Caco-2 (cell line): ENCODE data around the gene RAB3C. TPM values are rescaled to one million over a fixed set of nuclear protein-coding genes. Genes with fewer than 3 reads are reported as not detected.

ENCODE experiments used
- BruUV-seq: library from RNA; stranded (reverse); fragments of 400-500 nt; replicated peaks from 2 replicates; lab custom pipeline; 2021; lab: Mats Ljungman, UMichigan
- CTCF ChIA-PET: fragments of 300-600 bp; sonication (Branson Sonifier 250); formaldehyde crosslinking; loops from one replicate; lab custom pipeline; 2022; ENCODE audit warnings: antibody characterized with exemption; lab: Charles Lee
- POLR2A ChIA-PET: fragments of 300-600 bp; sonication (Branson Sonifier 250); formaldehyde crosslinking; loops from one replicate; lab custom pipeline; 2022; ENCODE audit warnings: antibody characterized with exemption; lab: Charles Lee
- DNase-seq, 2 experiments: peaks; one replicate each; pipeline versions ENCODE4 v3.0.0 to v3.0.0-alpha.2; 2020 to 2022
- H3K27me3 ChIP-seq: replicated peaks from 2 replicates; pipeline ENCODE4 v1.6.0; 2011; ENCODE audit warnings: low read length; ENCODE audit not compliant: control insufficient read depth, insufficient read depth
- H3K36me3 ChIP-seq: 2 replicates; pipeline ENCODE4 v1.5.1; 2011; ENCODE audit warnings: low read length; ENCODE audit not compliant: control insufficient read depth, insufficient read depth
- H3K4me1 ChIP-seq: fragments of 250-450 bp; sonication (Bioruptor Pico); 2 replicates; pipeline ENCODE4 v1.5.1; 2020; ENCODE audit warnings: mild to moderate bottlenecking
- H3K4me3 ChIP-seq: 2 replicates; pipeline ENCODE4 v1.5.1; 2011; ENCODE audit warnings: low read depth, mild to moderate bottlenecking, control low read depth, low read length
- H3K9me3 ChIP-seq: fragments of 250-450 bp; sonication (Bioruptor Pico); 2 replicates; pipeline ENCODE4 v1.5.1; 2020; ENCODE audit warnings: mild to moderate bottlenecking, moderate library complexity
- H3K27ac Mint-ChIP-seq: one replicate; pipeline ENCODE4 v1.8.0; 2022; ENCODE audit warnings: mixed read lengths; ENCODE audit not compliant: unreplicated experiment
- H3K27me3 Mint-ChIP-seq: one replicate; pipeline ENCODE4 v1.8.0; 2022; ENCODE audit warnings: mixed read lengths; ENCODE audit not compliant: insufficient read depth, unreplicated experiment
- H3K36me3 Mint-ChIP-seq: one replicate; pipeline ENCODE4 v1.8.0; 2022; ENCODE audit warnings: mild to moderate bottlenecking, mixed read lengths; ENCODE audit not compliant: insufficient read depth, unreplicated experiment
- H3K4me1 Mint-ChIP-seq: one replicate; pipeline ENCODE4 v1.8.0; 2022; ENCODE audit warnings: low read depth, mixed read lengths; ENCODE audit not compliant: unreplicated experiment
- H3K4me3 Mint-ChIP-seq: one replicate; pipeline ENCODE4 v1.8.0; 2022; ENCODE audit warnings: mild to moderate bottlenecking, moderate library complexity, mixed read lengths; ENCODE audit not compliant: unreplicated experiment
- H3K9me3 Mint-ChIP-seq: one replicate; pipeline ENCODE4 v1.8.0; 2022; ENCODE audit warnings: mixed read lengths; ENCODE audit not compliant: unreplicated experiment
- intact Hi-C: fragments of 100-400 bp; cut with micrococcal nuclease; formaldehyde crosslinking; loops from one replicate; pipeline ENCODE4 v1.10.0; 2022; ENCODE audit not compliant: unreplicated experiment
- total RNA-seq: library from RNA; stranded (reverse); gene quantifications from 2 replicates; pipeline ENCODE4 v1.2.3, GENCODE V29; 2022
- TF ChIP-seq, protein P1 (sequence below), 2 experiments: fragments of 200-600 bp in 1 of 2; IDR thresholded peaks; 1 replicate in 1 of 2; 2 replicates in 1 of 2; pipeline versions ENCODE4 v1.5.1 to v1.8.0; 2011 to 2022; ENCODE audit warnings: antibody characterized with exemption in 1 of 2, control low read depth in 1 of 2, inconsistent platforms in 1 of 2, low read depth in 1 of 2, low read length in 1 of 2, mild to moderate bottlenecking in 1 of 2, moderate library complexity in 1 of 2; ENCODE audit not compliant: insufficient read depth in 1 of 2, severe bottlenecking in 1 of 2, unreplicated experiment in 1 of 2

Gene RAB3C
- total RNA-seq, 1 experiment from 2014 or later: not detected

GRCh38 chr5:58776559-58776958, 193.7 kb downstream of the RAB3C start:
- Mint-ChIP-seq H3K27ac (no peak overlapping the region), H3K4me3 (no peak overlapping the region), H3K4me1 (peaks cover 6% of the 10 kb centered on the region), H3K9me3 (no peaks in the 10 kb centered on the region), H3K36me3 (no peaks in the 10 kb centered on the region), H3K27me3 (peaks cover under 1% of the 10 kb centered on the region)
- intact Hi-C loops: no loop called here
- TF ChIP-seq, protein P1, sequence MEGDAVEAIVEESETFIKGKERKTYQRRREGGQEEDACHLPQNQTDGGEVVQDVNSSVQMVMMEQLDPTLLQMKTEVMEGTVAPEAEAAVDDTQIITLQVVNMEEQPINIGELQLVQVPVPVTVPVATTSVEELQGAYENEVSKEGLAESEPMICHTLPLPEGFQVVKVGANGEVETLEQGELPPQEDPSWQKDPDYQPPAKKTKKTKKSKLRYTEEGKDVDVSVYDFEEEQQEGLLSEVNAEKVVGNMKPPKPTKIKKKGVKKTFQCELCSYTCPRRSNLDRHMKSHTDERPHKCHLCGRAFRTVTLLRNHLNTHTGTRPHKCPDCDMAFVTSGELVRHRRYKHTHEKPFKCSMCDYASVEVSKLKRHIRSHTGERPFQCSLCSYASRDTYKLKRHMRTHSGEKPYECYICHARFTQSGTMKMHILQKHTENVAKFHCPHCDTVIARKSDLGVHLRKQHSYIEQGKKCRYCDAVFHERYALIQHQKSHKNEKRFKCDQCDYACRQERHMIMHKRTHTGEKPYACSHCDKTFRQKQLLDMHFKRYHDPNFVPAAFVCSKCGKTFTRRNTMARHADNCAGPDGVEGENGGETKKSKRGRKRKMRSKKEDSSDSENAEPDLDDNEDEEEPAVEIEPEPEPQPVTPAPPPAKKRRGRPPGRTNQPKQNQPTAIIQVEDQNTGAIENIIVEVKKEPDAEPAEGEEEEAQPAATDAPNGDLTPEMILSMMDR (IDR thresholded peaks at IDR 0.05; ENCODE audit: insufficient read depth in 1 of 2, low read depth in 1 of 2, low read length in 1 of 2, severe bottlenecking in 1 of 2, unreplicated experiment in 1 of 2): no peak
- Histone ChIP-seq H3K9me3 (no peaks in the 10 kb centered on the region), H3K4me3 (no peak overlapping the region), H3K36me3 (no peaks in the 10 kb centered on the region), H3K4me1 (peaks cover 3% of the 10 kb centered on the region; the same call in 1 of the 2 replicates), H3K27me3 (no peaks in the 10 kb centered on the region; the same call in 1 of the 2 replicates)
- POLR2A ChIA-PET: no interaction called here
- no peak for DNase-seq
- no TSS peak for BruUV-seq
- CTCF ChIA-PET: no interaction called here

GRCh38 chr5:58778888-58779287, 196.0 kb downstream of the RAB3C start:
- H3K36me3 Mint-ChIP-seq: no peaks in the 10 kb centered on the region
- no peaks in the 10 kb centered on the region for H3K36me3 ChIP-seq
- H3K4me3 Mint-ChIP-seq: no peak overlapping the region
- no peak for DNase-seq
- no peak overlapping the region for H3K4me3 ChIP-seq
- POLR2A ChIA-PET: no interaction called here
- no peaks in the 10 kb centered on the region; the same call in 1 of the 2 replicates for H3K27me3 ChIP-seq
- H3K9me3 ChIP-seq: no peaks in the 10 kb centered on the region
- TF ChIP-seq, protein P1 (IDR thresholded peaks at IDR 0.05; ENCODE audit: insufficient read depth in 1 of 2, low read depth in 1 of 2, low read length in 1 of 2, severe bottlenecking in 1 of 2, unreplicated experiment in 1 of 2): no peak
- no peaks in the 10 kb centered on the region for H3K4me1 Mint-ChIP-seq
- peaks cover 8% of the 10 kb centered on the region for H3K27me3 Mint-ChIP-seq
- intact Hi-C loops: no loop called here
- no peak overlapping the region for H3K27ac Mint-ChIP-seq
- H3K4me1 ChIP-seq: no peaks in the 10 kb centered on the region
- no TSS peak for BruUV-seq
- CTCF ChIA-PET: no interaction called here
- no peaks in the 10 kb centered on the region for H3K9me3 Mint-ChIP-seq

DNA sequence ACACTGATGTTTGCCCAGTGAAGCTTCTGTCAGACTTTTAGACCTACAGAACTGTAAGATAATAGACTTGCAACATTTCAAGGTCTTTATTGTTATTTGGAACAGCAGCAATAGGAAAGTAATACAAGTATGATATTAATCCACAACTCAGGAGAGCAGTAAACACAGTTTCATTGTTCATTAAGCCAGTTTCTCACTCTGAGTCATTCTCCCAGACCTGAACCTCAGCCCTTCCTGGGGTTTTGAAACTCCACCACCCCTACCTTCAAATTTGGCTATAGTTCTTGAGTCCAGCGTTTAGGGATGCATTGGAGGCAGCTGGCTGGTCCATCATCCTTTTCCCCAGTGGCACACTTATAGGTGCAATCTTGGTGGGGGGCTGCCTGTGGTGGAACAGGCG, 203.2 kb downstream of the RAB3C start:
- no peak for DNase-seq
- Histone ChIP-seq H3K4me1 (no peaks in the 10 kb centered on the region), H3K4me3 (no peak overlapping the region), H3K36me3 (no peaks in the 10 kb centered on the region), H3K27me3 (peaks cover 1% of the 10 kb centered on the region; the same call in 1 of the 2 replicates), H3K9me3 (no peaks in the 10 kb centered on the region)
- H3K4me3 Mint-ChIP-seq: no peak overlapping the region
- H3K9me3 Mint-ChIP-seq: no peaks in the 10 kb centered on the region
- ChIA-PET POLR2A (no interaction called here), CTCF (no interaction called here)
- H3K27me3 Mint-ChIP-seq: peaks cover 8% of the 10 kb centered on the region
- no TSS peak for BruUV-seq
- intact Hi-C loops: no loop called here
- no peaks in the 10 kb centered on the region for H3K36me3 Mint-ChIP-seq
- H3K4me1 Mint-ChIP-seq: no peaks in the 10 kb centered on the region
- TF ChIP-seq, protein P1 (IDR thresholded peaks at IDR 0.05; ENCODE audit: insufficient read depth in 1 of 2, low read depth in 1 of 2, low read length in 1 of 2, severe bottlenecking in 1 of 2, unreplicated experiment in 1 of 2): no peak
- H3K27ac Mint-ChIP-seq: no peak overlapping the region
